ENCODE measurements around the gene XIRP2.

XIRP2 gene

DNA sequence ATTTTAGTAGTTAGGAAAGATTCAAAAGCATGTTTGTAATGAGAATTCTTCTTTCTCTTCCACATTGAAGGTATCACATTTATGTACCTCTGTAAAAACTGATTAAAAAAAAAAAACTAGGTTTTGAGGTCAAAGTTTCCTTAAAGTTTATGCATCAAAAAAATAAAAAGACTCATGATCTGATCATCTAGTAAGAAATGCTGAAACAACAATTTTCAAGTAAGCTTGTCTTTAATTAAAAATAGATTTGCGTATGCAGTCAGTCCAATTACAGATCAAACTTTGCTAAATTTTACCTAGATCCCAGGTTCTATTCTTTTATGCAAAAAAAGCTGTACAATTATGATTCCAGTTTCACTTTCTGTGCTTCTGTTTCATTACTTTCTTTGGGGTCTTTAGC, 409.0 kb downstream of the XIRP2 start:
- Histone ChIP-seq H3K4me2 (ENCODE audit: low read length) (no peak overlapping the region), H3K79me2 (no peaks in the 10 kb centered on the region), H3K4me1 (peaks cover 2% of the 10 kb centered on the region), H3K27ac (no peak overlapping the region), H2AFZ (no peak overlapping the region), H3K4me3 (ENCODE audit: low read depth, low read length) (no peak overlapping the region), H3K36me3 (ENCODE audit: control insufficient read depth, insufficient read depth, low read length) (no peaks in the 10 kb centered on the region), H3K9me3 (ENCODE audit: control insufficient read depth, low read length) (no peaks in the 10 kb centered on the region), H3K27me3 (ENCODE audit: control insufficient read depth, insufficient read depth, low read length) (no peaks in the 10 kb centered on the region), H3K9ac (no peak overlapping the region)
- no peak for TF ChIP-seq CTCF (IDR thresholded peaks at IDR 0.05)

DNA sequence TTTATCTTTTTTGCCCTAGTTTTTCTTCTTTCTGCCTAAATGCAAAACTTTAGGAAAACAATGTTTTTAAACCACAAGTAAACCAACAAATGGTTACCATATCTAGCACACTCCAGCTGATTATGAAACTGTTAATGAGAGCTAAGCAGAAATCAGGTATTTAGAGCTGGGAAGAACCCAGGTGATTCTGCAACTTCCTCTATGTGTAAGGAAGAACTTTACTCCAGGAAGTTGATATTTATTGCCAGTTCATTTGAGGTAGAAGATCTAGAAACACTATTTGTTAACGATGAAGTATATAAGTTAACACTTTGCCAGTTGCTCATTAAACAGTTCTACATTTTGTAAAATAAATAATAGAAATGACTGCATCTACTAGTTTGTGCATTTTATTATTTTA, 409.7 kb downstream of the XIRP2 start:
- Histone ChIP-seq H3K4me2 (ENCODE audit: low read length) (no peak overlapping the region), H3K4me1 (peaks cover 2% of the 10 kb centered on the region), H3K9me3 (ENCODE audit: control insufficient read depth, low read length) (no peaks in the 10 kb centered on the region), H2AFZ (no peak overlapping the region), H3K9ac (no peak overlapping the region), H3K4me3 (ENCODE audit: low read depth, low read length) (no peak overlapping the region), H3K27ac (no peak overlapping the region), H3K79me2 (no peaks in the 10 kb centered on the region), H3K27me3 (ENCODE audit: control insufficient read depth, insufficient read depth, low read length) (no peaks in the 10 kb centered on the region), H3K36me3 (ENCODE audit: control insufficient read depth, insufficient read depth, low read length) (no peaks in the 10 kb centered on the region)
- no peak for TF ChIP-seq CTCF (IDR thresholded peaks at IDR 0.05)
